ENCODE measurements around the gene F5.
A peak's percentile ranks its signal among the peaks of the same experiment; 100 is the strongest.

Gene F5

GRCh38 chr1:169495046-169495775 lies 91.1 kb downstream of the F5 start:
- no peak overlapping the region for H3K9ac ChIP-seq (ENCODE audit: low read depth, low read length)

GRCh38 chr1:169494343-169494742 lies 91.9 kb downstream of the F5 start:
- no peak overlapping the region for H3K9ac ChIP-seq (ENCODE audit: low read depth, low read length)
- H3K4me1 ChIP-seq (ENCODE audit: insufficient read depth, low read length) = no peaks in the 10 kb centered on the region
- H3K27me3 ChIP-seq (ENCODE audit: insufficient read depth, low read length) = no peaks in the 10 kb centered on the region
- H3K4me3 ChIP-seq (ENCODE audit: low read length) = no peak overlapping the region
- H3K27ac ChIP-seq (ENCODE audit: low read length) = no peak overlapping the region
- no peaks in the 10 kb centered on the region for H3K36me3 ChIP-seq (ENCODE audit: insufficient read depth, low read depth, low read length)
- H3K9me3 ChIP-seq (ENCODE audit: insufficient read depth, low read depth, low read length) = no peaks in the 10 kb centered on the region

More at GRCh38 chr1:169495046-169495775, 91.1 kb downstream of the F5 start:
- Histone ChIP-seq H3K4me1 (ENCODE audit: insufficient read depth, low read length) (no peaks in the 10 kb centered on the region), H3K36me3 (ENCODE audit: insufficient read depth, low read depth, low read length) (no peaks in the 10 kb centered on the region), H3K4me3 (ENCODE audit: low read length) (no peak overlapping the region), H3K9me3 (ENCODE audit: insufficient read depth, low read depth, low read length) (no peaks in the 10 kb centered on the region), H3K27ac (ENCODE audit: low read length) (no peak overlapping the region), H3K27me3 (ENCODE audit: insufficient read depth, low read length) (no peaks in the 10 kb centered on the region)

- H3K36me3 ChIP-seq (ENCODE audit: insufficient read depth, low read depth, low read length) = no peaks in the 10 kb centered on the region
- no peaks in the 10 kb centered on the region for H3K27me3 ChIP-seq (ENCODE audit: insufficient read depth, low read length)
- no peaks in the 10 kb centered on the region for H3K9me3 ChIP-seq (ENCODE audit: insufficient read depth, low read depth, low read length)
- no peak overlapping the region for H3K4me3 ChIP-seq (ENCODE audit: low read length)
- H3K27ac ChIP-seq (ENCODE audit: low read length) = no peak overlapping the region
- H3K9ac ChIP-seq (ENCODE audit: low read depth, low read length) = no peak overlapping the region
- H3K4me1 ChIP-seq (ENCODE audit: insufficient read depth, low read length) = no peaks in the 10 kb centered on the region
Observed at GRCh38 chr1:169493251-169493650, 93.0 kb downstream of the F5 start.

GRCh38 chr1:169491845-169492281 lies 94.4 kb downstream of the F5 start:
- no peak overlapping the region for H3K4me3 ChIP-seq (ENCODE audit: low read length)
- peaks cover 10% of the 10 kb centered on the region for H3K4me1 ChIP-seq (ENCODE audit: insufficient read depth, low read length)
- no peaks in the 10 kb centered on the region for H3K9me3 ChIP-seq (ENCODE audit: insufficient read depth, low read depth, low read length)
- no peak overlapping the region for H3K9ac ChIP-seq (ENCODE audit: low read depth, low read length)
- H3K27me3 ChIP-seq (ENCODE audit: insufficient read depth, low read length) = no peaks in the 10 kb centered on the region
- H3K36me3 ChIP-seq (ENCODE audit: insufficient read depth, low read depth, low read length) = no peaks in the 10 kb centered on the region
- H3K27ac ChIP-seq (ENCODE audit: low read length) = no peak overlapping the region

- H3K27me3 ChIP-seq (ENCODE audit: insufficient read depth, low read length) = no peaks in the 10 kb centered on the region
- H3K9me3 ChIP-seq (ENCODE audit: insufficient read depth, low read depth, low read length) = no peaks in the 10 kb centered on the region
- H3K27ac ChIP-seq (ENCODE audit: low read length) = no peak overlapping the region
- no peak overlapping the region for H3K4me3 ChIP-seq (ENCODE audit: low read length)
- H3K36me3 ChIP-seq (ENCODE audit: insufficient read depth, low read depth, low read length) = no peaks in the 10 kb centered on the region; the same call in 1 of the 2 replicates
- peaks cover 31% of the 10 kb centered on the region for H3K4me1 ChIP-seq (ENCODE audit: insufficient read depth, low read length)
- H3K9ac ChIP-seq (ENCODE audit: low read depth, low read length) = no peak overlapping the region
Observed at GRCh38 chr1:169488157-169488556, 98.1 kb downstream of the F5 start.

- H3K9me3 ChIP-seq (ENCODE audit: insufficient read depth, low read depth, low read length) = no peaks in the 10 kb centered on the region
- no peaks in the 10 kb centered on the region for H3K27me3 ChIP-seq (ENCODE audit: insufficient read depth, low read length)
- H3K27ac ChIP-seq (ENCODE audit: low read length) = no peak overlapping the region
- no peak overlapping the region for H3K9ac ChIP-seq (ENCODE audit: low read depth, low read length)
- H3K4me3 ChIP-seq (ENCODE audit: low read length) = no peak overlapping the region
- H3K4me1 ChIP-seq (ENCODE audit: insufficient read depth, low read length) = peaks cover 37% of the 10 kb centered on the region
- no peaks in the 10 kb centered on the region; the same call in 1 of the 2 replicates for H3K36me3 ChIP-seq (ENCODE audit: insufficient read depth, low read depth, low read length)
Observed at GRCh38 chr1:169487561-169487960, 98.7 kb downstream of the F5 start.

- Histone ChIP-seq H3K4me3 (ENCODE audit: low read length) (peak overlapping the region; percentile 79), H3K9me3 (ENCODE audit: insufficient read depth, low read depth, low read length) (no peaks in the 10 kb centered on the region), H3K36me3 (ENCODE audit: insufficient read depth, low read depth, low read length) (no peaks in the 10 kb centered on the region; the same call in 1 of the 2 replicates), H3K4me1 (ENCODE audit: insufficient read depth, low read length) (peaks cover 37% of the 10 kb centered on the region), H3K27me3 (ENCODE audit: insufficient read depth, low read length) (no peaks in the 10 kb centered on the region), H3K27ac (ENCODE audit: low read length) (no peak overlapping the region), H3K9ac (ENCODE audit: low read depth, low read length) (peak overlapping the region; percentile 78; the same call in 1 of the 2 replicates)
Observed at GRCh38 chr1:169487133-169487532, 99.1 kb downstream of the F5 start.

GRCh38 chr1:169486281-169487051 lies 99.8 kb downstream of the F5 start:
- H3K4me3 ChIP-seq (ENCODE audit: low read length) = peak overlapping the region; percentile 79
- H3K4me1 ChIP-seq (ENCODE audit: insufficient read depth, low read length) = peaks cover 38% of the 10 kb centered on the region
- H3K36me3 ChIP-seq (ENCODE audit: insufficient read depth, low read depth, low read length) = no peaks in the 10 kb centered on the region; the same call in 1 of the 2 replicates
- no peak overlapping the region for H3K27ac ChIP-seq (ENCODE audit: low read length)
- H3K9me3 ChIP-seq (ENCODE audit: insufficient read depth, low read depth, low read length) = no peaks in the 10 kb centered on the region
- peak overlapping the region; percentile 78 for H3K9ac ChIP-seq (ENCODE audit: low read depth, low read length)
- H3K27me3 ChIP-seq (ENCODE audit: insufficient read depth, low read length) = no peaks in the 10 kb centered on the region

GRCh38 chr1:169485431-169486280 lies 100.6 kb downstream of the F5 start, which contains the start of gene SLC19A2:
TSS of gene SLC19A2 (minus strand) at chr1:169485944. CDS start at chr1:169485766, 178 bp downstream.
- Histone ChIP-seq H3K4me1 (ENCODE audit: insufficient read depth, low read length) (peaks cover 47% of the 10 kb centered on the region), H3K36me3 (ENCODE audit: insufficient read depth, low read depth, low read length) (no peaks in the 10 kb centered on the region; the same call in 1 of the 2 replicates), H3K9ac (ENCODE audit: low read depth, low read length) (peak within 1 kb of the TSS; percentile 79), H3K27ac (ENCODE audit: low read length) (no peak within 1 kb of the TSS), H3K4me3 (ENCODE audit: low read length) (peak within 1 kb of the TSS; percentile 79), H3K9me3 (ENCODE audit: insufficient read depth, low read depth, low read length) (no peaks in the 10 kb centered on the region), H3K27me3 (ENCODE audit: insufficient read depth, low read length) (no peaks in the 10 kb centered on the region)

GRCh38 chr1:169484683-169485430 lies 101.4 kb downstream of the F5 start:
- no peaks in the 10 kb centered on the region for H3K9me3 ChIP-seq (ENCODE audit: insufficient read depth, low read depth, low read length)
- H3K36me3 ChIP-seq (ENCODE audit: insufficient read depth, low read depth, low read length) = no peaks in the 10 kb centered on the region; the same call in 1 of the 2 replicates
- peaks cover 53% of the 10 kb centered on the region for H3K4me1 ChIP-seq (ENCODE audit: insufficient read depth, low read length)
- H3K4me3 ChIP-seq (ENCODE audit: low read length) = peak overlapping the region; percentile 79
- H3K27ac ChIP-seq (ENCODE audit: low read length) = no peak overlapping the region
- no peaks in the 10 kb centered on the region for H3K27me3 ChIP-seq (ENCODE audit: insufficient read depth, low read length)
- H3K9ac ChIP-seq (ENCODE audit: low read depth, low read length) = peak overlapping the region; percentile 79; the same call in 1 of the 2 replicates

All from iPS-20b (cell line).